Endothelial cell of umbilical vein (primary cell): ENCODE results near the gene SPA17. TPM values are rescaled to one million over a fixed set of nuclear protein-coding genes. Genes with fewer than 3 reads are reported as not detected.
A peak's percentile ranks its signal among the peaks of the same experiment; 100 is the strongest.

ENCODE experiments used
- BruUV-seq: library from RNA; stranded (reverse); fragments of 400-500 nt; replicated peaks from 2 replicates; lab custom pipeline; 2021; lab: Mats Ljungman, UMichigan
- CTCF ChIA-PET: fragments of 300-600, 350-600 bp; sonication (Branson Sonifier 250); formaldehyde crosslinking; loops from one replicate; lab custom pipeline; 2021; ENCODE audit warnings: antibody characterized with exemption, inconsistent platforms; lab: Charles Lee
- POLR2A ChIA-PET: fragments of 300-600, 350-600 bp; sonication (Branson Sonifier 250); formaldehyde crosslinking; loops from one replicate; lab custom pipeline; 2021; ENCODE audit warnings: antibody characterized with exemption, inconsistent platforms; lab: Charles Lee
- DNase-seq: peaks from one replicate; pipeline ENCODE4 v3.0.0-alpha.2; 2011; ENCODE audit warnings: low read depth, low spot score
- FAIRE-seq: peaks from 2 replicates; lab custom pipeline; 2011; peaks lifted over from hg19 to GRCh38; lab: Jason Lieb, UNC
- H2AFZ ChIP-seq: 2 replicates; pipeline ENCODE4 v1.6.0; 2012; ENCODE audit warnings: low read depth, low read length, control low read depth, inconsistent platforms
- H3K27ac ChIP-seq: 2 replicates; pipeline ENCODE4 v1.5.1; 2011; ENCODE audit warnings: low read depth, mild to moderate bottlenecking, control low read depth, low read length, moderate library complexity; ENCODE audit not compliant: insufficient read depth
- H3K27me3 ChIP-seq, 2 experiments: 2 replicates each; pipeline versions ENCODE4 v1.6.0 to v1.6.1; 2011; ENCODE audit warnings: low read length in 2 of 2, mixed read lengths in 1 of 2; ENCODE audit not compliant: control insufficient read depth in 2 of 2, insufficient read depth in 2 of 2
- H3K36me3 ChIP-seq, 2 experiments: 2 replicates in 1 of 2; 3 replicates in 1 of 2; pipeline ENCODE4 v1.5.1; 2011; ENCODE audit warnings: low read length in 2 of 2, mild to moderate bottlenecking in 1 of 2, moderate library complexity in 1 of 2; ENCODE audit not compliant: control insufficient read depth in 2 of 2, insufficient read depth in 2 of 2; ENCODE audit errors: extremely low read depth in 1 of 2
- H3K4me1 ChIP-seq: 3 replicates; pipeline ENCODE4 v1.5.1; 2011; ENCODE audit warnings: mild to moderate bottlenecking, low read length; ENCODE audit not compliant: control insufficient read depth, insufficient read depth; ENCODE audit errors: extremely low read depth
- H3K4me2 ChIP-seq: 2 replicates; pipeline ENCODE4 v1.6.1; 2011; ENCODE audit warnings: low read length, control low read depth, mixed read lengths; ENCODE audit not compliant: insufficient read depth
- H3K4me3 ChIP-seq, 3 experiments: fragments of 200-600 bp in 1 of 3; sonication (generic), shearing (Covaris generic) in 1 of 3; replicated peaks in 1 of 3; 2 replicates each; pipeline ENCODE4 v1.5.1; 2011 to 2016; ENCODE audit warnings: control low read depth in 3 of 3, low read length in 3 of 3, mild to moderate bottlenecking in 2 of 3, inconsistent platforms in 1 of 3, low read depth in 1 of 3, moderate library complexity in 1 of 3; ENCODE audit not compliant: insufficient read depth in 1 of 3
- H3K79me2 ChIP-seq: 2 replicates; pipeline ENCODE4 v1.6.0; 2012; ENCODE audit warnings: low read length, inconsistent platforms; ENCODE audit not compliant: control insufficient read depth, insufficient read depth
- H3K9ac ChIP-seq: replicated peaks from 2 replicates; pipeline ENCODE3; 2011; ENCODE audit warnings: low read length, control low read depth; ENCODE audit not compliant: insufficient read depth; ENCODE audit errors: extremely low read depth
- H3K9me1 ChIP-seq: replicated peaks from 3 replicates; pipeline ENCODE4 v1.6.0; 2011; ENCODE audit warnings: mild to moderate bottlenecking, low read length; ENCODE audit not compliant: control insufficient read depth, insufficient read depth; ENCODE audit errors: extremely low read depth
- H3K9me3 ChIP-seq: replicated peaks from 2 replicates; pipeline ENCODE4 v1.5.1; 2012; ENCODE audit warnings: low read length, inconsistent platforms; ENCODE audit not compliant: control insufficient read depth, insufficient read depth
- H4K20me1 ChIP-seq: replicated peaks from 2 replicates; pipeline ENCODE3; 2011; ENCODE audit warnings: mild to moderate bottlenecking, low read length; ENCODE audit not compliant: control insufficient read depth, insufficient read depth; ENCODE audit errors: extremely low read depth
- EZH2 ChIP-seq: IDR thresholded peaks from 2 replicates; pipeline ENCODE4 v1.6.1; 2012; ENCODE audit warnings: borderline replicate concordance, low read depth, mild to moderate bottlenecking, moderate library complexity, low read length, inconsistent platforms; ENCODE audit not compliant: severe bottlenecking
- FOS ChIP-seq: IDR thresholded peaks from 2 replicates; pipeline ENCODE4 v1.6.1; 2011; ENCODE audit warnings: mild to moderate bottlenecking, low read length, moderate library complexity, borderline replicate concordance; ENCODE audit not compliant: insufficient read depth
- GATA2 ChIP-seq: IDR thresholded peaks from 2 replicates; pipeline ENCODE4 v1.7.0; 2011; ENCODE audit warnings: low read depth, mild to moderate bottlenecking, moderate library complexity, mixed read lengths, low read length; ENCODE audit not compliant: insufficient read length, insufficient read depth
- JUN ChIP-seq: IDR thresholded peaks from 2 replicates; pipeline ENCODE4 v1.6.1; 2011; ENCODE audit warnings: borderline replicate concordance, low read depth; ENCODE audit not compliant: insufficient read length, insufficient read depth
- MYC ChIP-seq: IDR thresholded peaks from one replicate; pipeline ENCODE4 v1.6.1; 2011; ENCODE audit warnings: mild to moderate bottlenecking, low read depth, low read length
- POLR2A ChIP-seq: IDR thresholded peaks from 2 replicates; pipeline ENCODE4 v1.6.1; 2012; ENCODE audit warnings: low read depth, mild to moderate bottlenecking, control low read depth, low read length
- POLR2AphosphoS5 ChIP-seq: IDR thresholded peaks from 2 replicates; pipeline ENCODE4 v1.6.1; 2012; ENCODE audit warnings: low read depth, mild to moderate bottlenecking, control low read depth, low read length, moderate library complexity; ENCODE audit not compliant: insufficient read depth
- dilution Hi-C: fragments of 300-500 bp; cut with MboI; formaldehyde crosslinking; loops from one replicate; pipeline ENCODE4 v1.15.0; 2019; ENCODE audit warnings: low sequenced_read_pairs; ENCODE audit not compliant: extremely low pct_ligation_motif_present
- intact Hi-C: fragments of 100-400 bp; cut with micrococcal nuclease; formaldehyde crosslinking; loops from one replicate; pipeline ENCODE4 v1.10.0; 2022
- polyA plus RNA-seq, 4 experiments: library from polyadenylated mRNA; depleted of rRNA in 3 of 4; stranded (reverse) in 3 of 4; unstranded in 1 of 4; fragments of >200 nt; gene quantifications; 2 replicates each; pipeline versions ENCODE4 v1.2.1 to v1.2.3, GENCODE V29; 2011 to 2012; ENCODE audit warnings: missing spikeins in 1 of 4
- total RNA-seq: library from RNA; stranded (reverse); gene quantifications from 2 replicates; pipeline ENCODE4 v1.2.3, GENCODE V29; 2021
- TF ChIP-seq, protein P1 (sequence below), 2 donors: IDR thresholded peaks; 1 replicate in 1 of 2; 2 replicates in 1 of 2; pipeline ENCODE4 v1.5.1; 2011; ENCODE audit warnings: low read length in 2 of 2, mild to moderate bottlenecking in 2 of 2, moderate library complexity in 2 of 2, control low read depth in 1 of 2, inconsistent platforms in 1 of 2, low read depth in 1 of 2; ENCODE audit not compliant: insufficient read depth in 1 of 2; ENCODE audit errors: extremely low read depth in 1 of 2
- TF ChIP-seq, protein P2 (sequence below): IDR thresholded peaks from 2 replicates; pipeline ENCODE4 v1.6.1; 2011; ENCODE audit not compliant: insufficient read depth, insufficient read length

The SPA17 gene
- total and polyA plus RNA-seq, 2 donors (not counting 3 experiments of a cell fraction or from before 2014, with no cell fraction given) = 3.9 to 4.7 TPM

- H3K27ac ChIP-seq = no peak overlapping the region
- H3K27me3 ChIP-seq = no peaks in the 10 kb centered on the region
- no peak overlapping the region for H3K4me3 ChIP-seq
- ChIA-PET POLR2A (interaction anchor here (1.1 to 5.0 kb wide), 3 partner anchors 14 to 28 kb away, joined by 3 to 67 read pairs (median 9); no protein-coding TSS in a partner anchor), CTCF (interaction anchor here (1.3 to 16.9 kb wide), 5 partner anchors 8 to 131 kb away, joined by 4 to 301 read pairs (median 9); partner anchors contain the start of genes ESAM, SIAE and SPA17)
- BruUV-seq = no TSS peak
- peaks cover 43% of the 10 kb centered on the region for H3K4me1 ChIP-seq
- TF ChIP-seq GATA2 (no peak), POLR2A (no peak), FOS (no peak)
- H3K9me1 ChIP-seq = no peaks in the 10 kb centered on the region
- no peak for DNase-seq
- no peak for FAIRE-seq
- H2AFZ ChIP-seq = no peak overlapping the region
- intact Hi-C loops (no loop called here), dilution Hi-C loops (no loop called here)
- no peaks in the 10 kb centered on the region for H4K20me1 ChIP-seq
- no peak overlapping the region for H3K4me2 ChIP-seq
- H3K9me3 ChIP-seq = no peaks in the 10 kb centered on the region
- no peak overlapping the region for H3K9ac ChIP-seq
- H3K36me3 ChIP-seq = no peaks in the 10 kb centered on the region
- peaks cover 2% of the 10 kb centered on the region for H3K79me2 ChIP-seq
Observed at GRCh38 chr11:124745270-124745834, 71.6 kb downstream of the SPA17 start.

GRCh38 chr11:124745835-124746620 is 72.3 kb downstream of the SPA17 start:
- intact Hi-C loops (loop anchor here (1.0 kb wide), 5 partner anchors 17 to 91 kb away; partner anchors contain the start of genes SIAE and SPA17), dilution Hi-C loops (no loop called here)
- Histone ChIP-seq H4K20me1 (no peaks in the 10 kb centered on the region), H3K9ac (peak overlapping the region; percentile 37), H3K9me1 (no peaks in the 10 kb centered on the region), H3K27ac (peak overlapping the region; percentile 46), H3K36me3 (no peaks in the 10 kb centered on the region), H3K27me3 (no peaks in the 10 kb centered on the region), H3K79me2 (no peaks in the 10 kb centered on the region), H2AFZ (no peak overlapping the region), H3K9me3 (no peaks in the 10 kb centered on the region), H3K4me2 (peak overlapping the region; percentile 49), H3K4me3 (peak overlapping the region in 2 of 3 experiments; percentile 36 to 46), H3K4me1 (peaks cover 40% of the 10 kb centered on the region)
- BruUV-seq = no TSS peak
- CTCF ChIA-PET = interaction anchor here (0.8 to 16.9 kb wide), 25 partner anchors 9 to 152 kb away, joined by 3 to 301 read pairs (median 4); partner anchors contain the start of genes ESAM, MSANTD2, ROBO3 and ROBO4
- no peak for DNase-seq
- FAIRE-seq = no peak
- TF ChIP-seq, protein P1, sequence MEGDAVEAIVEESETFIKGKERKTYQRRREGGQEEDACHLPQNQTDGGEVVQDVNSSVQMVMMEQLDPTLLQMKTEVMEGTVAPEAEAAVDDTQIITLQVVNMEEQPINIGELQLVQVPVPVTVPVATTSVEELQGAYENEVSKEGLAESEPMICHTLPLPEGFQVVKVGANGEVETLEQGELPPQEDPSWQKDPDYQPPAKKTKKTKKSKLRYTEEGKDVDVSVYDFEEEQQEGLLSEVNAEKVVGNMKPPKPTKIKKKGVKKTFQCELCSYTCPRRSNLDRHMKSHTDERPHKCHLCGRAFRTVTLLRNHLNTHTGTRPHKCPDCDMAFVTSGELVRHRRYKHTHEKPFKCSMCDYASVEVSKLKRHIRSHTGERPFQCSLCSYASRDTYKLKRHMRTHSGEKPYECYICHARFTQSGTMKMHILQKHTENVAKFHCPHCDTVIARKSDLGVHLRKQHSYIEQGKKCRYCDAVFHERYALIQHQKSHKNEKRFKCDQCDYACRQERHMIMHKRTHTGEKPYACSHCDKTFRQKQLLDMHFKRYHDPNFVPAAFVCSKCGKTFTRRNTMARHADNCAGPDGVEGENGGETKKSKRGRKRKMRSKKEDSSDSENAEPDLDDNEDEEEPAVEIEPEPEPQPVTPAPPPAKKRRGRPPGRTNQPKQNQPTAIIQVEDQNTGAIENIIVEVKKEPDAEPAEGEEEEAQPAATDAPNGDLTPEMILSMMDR (IDR thresholded peaks at IDR 0.05; ENCODE audit: extremely low read depth in 1 of 2, insufficient read depth in 1 of 2, low read depth in 1 of 2, low read length in 2 of 2) = peak; percentile 17 to 42
- TF ChIP-seq FOS (no peak), JUN (no peak), GATA2 (no peak), MYC (no peak), POLR2AphosphoS5 (no peak), EZH2 (no peak), POLR2A (peak; percentile 9)
- TF ChIP-seq, protein P2, sequence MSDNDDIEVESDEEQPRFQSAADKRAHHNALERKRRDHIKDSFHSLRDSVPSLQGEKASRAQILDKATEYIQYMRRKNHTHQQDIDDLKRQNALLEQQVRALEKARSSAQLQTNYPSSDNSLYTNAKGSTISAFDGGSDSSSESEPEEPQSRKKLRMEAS = no peak
- POLR2A ChIA-PET = interaction anchor here (1.3 to 5.0 kb wide), 4 partner anchors 13 to 73 kb away, joined by 6 to 67 read pairs (median 12); partner anchors contain the start of genes SIAE and SPA17
